OCI-LY7 (cell line): ENCODE measurements around the gene ATAD3A. TPM values are rescaled to one million over a fixed set of nuclear protein-coding genes. Genes with fewer than 3 reads are reported as not detected.
"Not testable (repeated sequence)": the region's sequence is repeated elsewhere in the genome, so short reads cannot be mapped to it uniquely, and the experiment has no call there.

Source experiments
- BruUV-seq: library from RNA; stranded (reverse); fragments of 400-500 nt; replicated peaks from 2 replicates; lab custom pipeline; 2021; lab: Mats Ljungman, UMichigan
- CTCF ChIA-PET: fragments of 300-600 bp; sonication (Branson Sonifier 250); formaldehyde crosslinking; loops from one replicate; lab custom pipeline; 2022; ENCODE audit warnings: antibody characterized with exemption; ENCODE audit not compliant: unreplicated experiment; lab: Charles Lee
- POLR2A ChIA-PET: fragments of 300-600 bp; sonication (Branson Sonifier 250); formaldehyde crosslinking; loops from one replicate; lab custom pipeline; 2022; ENCODE audit warnings: antibody characterized with exemption; lab: Charles Lee
- DNase-seq: peaks from one replicate; pipeline ENCODE4 v3.0.0-alpha.2; 2015; ENCODE audit warnings: low spot score
- H2AFZ ChIP-seq: fragments of 200-600 bp; sonication (generic), shearing (Covaris generic); 2 replicates; pipeline ENCODE4 v1.6.1; 2014; ENCODE audit warnings: mild to moderate bottlenecking, antibody characterized with exemption, low read length, moderate library complexity
- H3K27ac ChIP-seq: fragments of 200-600 bp; sonication (generic); 2 replicates; pipeline ENCODE4 v1.5.1; 2014; ENCODE audit warnings: mixed run types, low read depth, mild to moderate bottlenecking, moderate library complexity, low read length, inconsistent platforms; ENCODE audit not compliant: poor library complexity, severe bottlenecking
- H3K36me3 ChIP-seq: fragments of 200-600 bp; sonication (generic); 2 replicates; pipeline ENCODE4 v1.6.1; 2014; ENCODE audit warnings: mild to moderate bottlenecking, antibody characterized with exemption, low read length, moderate library complexity, mixed read lengths; ENCODE audit not compliant: insufficient read depth
- H3K4me1 ChIP-seq: fragments of 200-600 bp; sonication (generic); 2 replicates; pipeline ENCODE4 v1.5.1; 2014; ENCODE audit warnings: mild to moderate bottlenecking, low read length; ENCODE audit not compliant: insufficient read depth, poor library complexity, severe bottlenecking
- H3K4me2 ChIP-seq: fragments of 200-600 bp; sonication (generic); 2 replicates; pipeline ENCODE4 v1.6.1; 2014; ENCODE audit warnings: mild to moderate bottlenecking, low read length
- H3K4me3 ChIP-seq: fragments of 200-600 bp; sonication (generic); 2 replicates; pipeline ENCODE4 v1.5.1; 2014; ENCODE audit warnings: mild to moderate bottlenecking, low read depth, low read length; ENCODE audit not compliant: poor library complexity, severe bottlenecking
- H3K79me2 ChIP-seq: fragments of 200-600 bp; sonication (generic); 2 replicates; pipeline ENCODE4 v1.6.1; 2016; ENCODE audit warnings: low read depth, mild to moderate bottlenecking, low read length, moderate library complexity, mixed read lengths; ENCODE audit not compliant: insufficient read depth
- H3K9me2 ChIP-seq: fragments of 200-600 bp; sonication (generic); 2 replicates; pipeline ENCODE4 v1.6.1; 2016; ENCODE audit warnings: mild to moderate bottlenecking, low read length, mixed read lengths; ENCODE audit not compliant: insufficient read depth
- H3K9me3 ChIP-seq: fragments of 200-600 bp; sonication (generic); 2 replicates; pipeline ENCODE4 v1.6.1; 2014; ENCODE audit warnings: mild to moderate bottlenecking, mixed run types, low read length, mixed read lengths
- H4K20me1 ChIP-seq: fragments of 200-600 bp; sonication (generic); 2 replicates; pipeline ENCODE4 v1.6.1; 2014; ENCODE audit warnings: mild to moderate bottlenecking, antibody characterized with exemption, low read length, moderate library complexity, mixed read lengths; ENCODE audit not compliant: insufficient read depth
- EZH2phosphoT487 ChIP-seq: fragments of 200-600 bp; sonication (generic); IDR thresholded peaks from 2 replicates; pipeline ENCODE4 v1.6.1; 2018; ENCODE audit warnings: low read depth, borderline replicate concordance, mild to moderate bottlenecking, mixed run types, antibody characterized with exemption, low read length, moderate library complexity, mixed read lengths
- intact Hi-C: fragments of 100-400 bp; cut with micrococcal nuclease; formaldehyde crosslinking; loops from one replicate; pipeline ENCODE4 v1.10.0; 2022; ENCODE audit not compliant: unreplicated experiment
- total RNA-seq, 2 experiments: library from RNA; depleted of rRNA in 1 of 2; stranded (reverse); fragments of >200 nt in 1 of 2; shearing (Covaris generic) in 1 of 2; gene quantifications; 2 replicates each; pipeline ENCODE4 v1.2.3, GENCODE V29; 2014 to 2022
- TF ChIP-seq, protein P1 (sequence below): fragments of 200-600 bp; sonication (generic); conservative IDR thresholded peaks from 2 replicates; pipeline ENCODE4 v1.5.1; 2014; ENCODE audit warnings: mild to moderate bottlenecking, antibody characterized with exemption, low read length, moderate library complexity, mixed read lengths

ATAD3A gene
- total RNA-seq, 2 experiments from 2014 or later, result 81.9 to 88.6 TPM

DNA sequence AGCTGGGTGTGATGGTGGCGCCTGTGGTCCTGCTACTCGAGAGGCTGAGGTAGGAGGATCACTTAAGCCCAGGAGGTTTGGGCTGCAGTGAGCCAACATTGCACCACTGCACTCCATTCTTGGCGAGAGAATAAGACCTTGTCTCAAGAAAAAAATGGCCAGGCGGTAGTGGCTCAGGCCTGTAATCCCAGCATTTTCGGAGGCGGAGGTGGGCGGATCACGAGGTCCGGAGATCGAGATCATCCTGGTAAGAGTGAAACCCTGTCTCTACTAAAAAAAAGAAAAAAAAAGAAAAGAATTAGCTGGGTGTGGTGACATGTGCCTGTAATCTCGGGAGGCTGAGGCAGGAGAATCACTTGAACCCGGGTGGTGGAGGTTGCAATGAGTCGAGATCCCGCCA lies 29.1 kb upstream of the ATAD3A start:
- no peak for TF ChIP-seq EZH2phosphoT487
- TF ChIP-seq, protein P1, sequence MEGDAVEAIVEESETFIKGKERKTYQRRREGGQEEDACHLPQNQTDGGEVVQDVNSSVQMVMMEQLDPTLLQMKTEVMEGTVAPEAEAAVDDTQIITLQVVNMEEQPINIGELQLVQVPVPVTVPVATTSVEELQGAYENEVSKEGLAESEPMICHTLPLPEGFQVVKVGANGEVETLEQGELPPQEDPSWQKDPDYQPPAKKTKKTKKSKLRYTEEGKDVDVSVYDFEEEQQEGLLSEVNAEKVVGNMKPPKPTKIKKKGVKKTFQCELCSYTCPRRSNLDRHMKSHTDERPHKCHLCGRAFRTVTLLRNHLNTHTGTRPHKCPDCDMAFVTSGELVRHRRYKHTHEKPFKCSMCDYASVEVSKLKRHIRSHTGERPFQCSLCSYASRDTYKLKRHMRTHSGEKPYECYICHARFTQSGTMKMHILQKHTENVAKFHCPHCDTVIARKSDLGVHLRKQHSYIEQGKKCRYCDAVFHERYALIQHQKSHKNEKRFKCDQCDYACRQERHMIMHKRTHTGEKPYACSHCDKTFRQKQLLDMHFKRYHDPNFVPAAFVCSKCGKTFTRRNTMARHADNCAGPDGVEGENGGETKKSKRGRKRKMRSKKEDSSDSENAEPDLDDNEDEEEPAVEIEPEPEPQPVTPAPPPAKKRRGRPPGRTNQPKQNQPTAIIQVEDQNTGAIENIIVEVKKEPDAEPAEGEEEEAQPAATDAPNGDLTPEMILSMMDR, result no peak
- Histone ChIP-seq H2AFZ (no peak overlapping the region), H3K4me1 (no peaks in the 10 kb centered on the region), H3K36me3 (peaks cover 66% of the 10 kb centered on the region), H3K9me3 (no peaks in the 10 kb centered on the region), H3K27ac (no peak overlapping the region), H3K4me3 (no peak overlapping the region), H3K79me2 (no peaks in the 10 kb centered on the region), H3K4me2 (no peak overlapping the region), H4K20me1 (no peaks in the 10 kb centered on the region), H3K9me2 (no peaks in the 10 kb centered on the region)
- ChIA-PET CTCF (no interaction called here), POLR2A (no interaction called here)
- no TSS peak for BruUV-seq
- intact Hi-C loops, result no loop called here
- DNase-seq, result no peak

DNA sequence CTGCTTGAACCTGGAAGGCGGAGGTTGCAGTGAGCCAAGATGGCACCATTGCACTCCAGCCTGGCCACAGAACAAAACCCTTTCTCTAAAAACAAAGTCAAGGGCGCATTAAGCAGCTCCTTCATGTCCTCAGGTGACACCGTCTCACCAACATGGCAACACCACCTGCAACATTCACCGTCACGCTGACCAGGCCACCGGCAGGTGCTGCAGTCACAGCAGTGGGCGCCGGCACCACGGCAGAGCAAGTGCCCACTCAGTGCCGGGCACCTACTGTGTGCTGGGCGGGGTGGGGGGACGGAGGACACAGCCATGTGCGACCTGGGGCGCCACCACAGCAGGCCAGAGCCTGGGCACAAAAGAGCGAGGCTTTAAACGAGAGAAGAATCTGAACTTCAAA lies 28.2 kb upstream of the ATAD3A start:
- no peak overlapping the region for H2AFZ ChIP-seq
- no peaks in the 10 kb centered on the region for H4K20me1 ChIP-seq
- no peaks in the 10 kb centered on the region for H3K9me2 ChIP-seq
- H3K36me3 ChIP-seq, result peaks cover 69% of the 10 kb centered on the region
- CTCF ChIA-PET, result no interaction called here
- BruUV-seq, result TSS peak; percentile 55
- H3K27ac ChIP-seq, result no peak overlapping the region
- no peak for TF ChIP-seq EZH2phosphoT487
- TF ChIP-seq, protein P1, result no peak
- H3K4me2 ChIP-seq, result no peak overlapping the region
- no peaks in the 10 kb centered on the region for H3K4me1 ChIP-seq
- H3K79me2 ChIP-seq, result no peaks in the 10 kb centered on the region
- H3K4me3 ChIP-seq, result no peak overlapping the region
- H3K9me3 ChIP-seq, result no peaks in the 10 kb centered on the region
- DNase-seq, result no peak
- POLR2A ChIA-PET, result no interaction called here
- intact Hi-C loops, result no loop called here

DNA sequence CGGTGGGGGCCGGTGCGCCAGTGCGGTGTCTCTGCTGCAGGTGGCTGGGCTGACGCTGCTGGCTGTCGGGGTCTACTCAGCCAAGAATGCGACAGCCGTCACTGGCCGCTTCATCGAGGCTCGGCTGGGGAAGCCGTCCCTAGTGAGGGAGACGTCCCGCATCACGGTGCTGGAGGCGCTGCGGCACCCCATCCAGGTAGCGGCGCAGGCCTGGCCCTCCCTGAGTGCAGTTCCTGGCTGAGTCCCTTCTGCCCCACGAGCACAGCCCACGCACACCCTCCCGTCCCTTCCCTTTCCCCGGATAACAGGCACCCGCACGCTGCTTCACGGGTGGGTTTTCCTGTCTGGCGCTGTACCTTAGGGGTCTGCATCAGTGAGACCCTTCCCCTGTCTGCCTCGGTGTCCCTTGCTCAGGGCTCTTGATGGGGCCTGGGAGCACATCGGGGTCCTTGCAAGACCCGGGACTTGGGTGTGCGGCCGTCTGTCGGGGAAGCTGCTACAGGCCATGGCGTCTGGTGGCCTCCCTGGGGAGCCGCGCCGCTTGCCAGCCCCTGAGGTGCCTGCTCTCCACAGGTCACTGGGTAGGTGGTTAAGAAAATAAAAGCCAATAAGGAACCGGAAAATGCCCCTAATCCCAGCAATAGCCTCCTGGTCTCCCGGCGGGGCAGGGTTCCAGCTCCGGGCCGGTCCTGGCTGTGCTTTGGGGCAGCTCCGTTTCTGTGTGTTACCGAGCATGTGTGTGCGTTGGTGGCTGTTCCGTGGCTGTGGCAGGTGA lies 26.8 kb upstream of the ATAD3A start:
- BruUV-seq, H3K4me3 ChIP-seq, H3K9me3 ChIP-seq, DNase-seq, H3K4me1 ChIP-seq, H3K9me2 ChIP-seq, H2AFZ ChIP-seq, H3K4me2 ChIP-seq, H4K20me1 ChIP-seq, H3K27ac ChIP-seq, CTCF ChIA-PET, H3K79me2 ChIP-seq, intact Hi-C loops, POLR2A ChIA-PET: not testable (repeated sequence)
- H3K36me3 ChIP-seq, result peaks cover 71% of the 10 kb centered on the region

DNA sequence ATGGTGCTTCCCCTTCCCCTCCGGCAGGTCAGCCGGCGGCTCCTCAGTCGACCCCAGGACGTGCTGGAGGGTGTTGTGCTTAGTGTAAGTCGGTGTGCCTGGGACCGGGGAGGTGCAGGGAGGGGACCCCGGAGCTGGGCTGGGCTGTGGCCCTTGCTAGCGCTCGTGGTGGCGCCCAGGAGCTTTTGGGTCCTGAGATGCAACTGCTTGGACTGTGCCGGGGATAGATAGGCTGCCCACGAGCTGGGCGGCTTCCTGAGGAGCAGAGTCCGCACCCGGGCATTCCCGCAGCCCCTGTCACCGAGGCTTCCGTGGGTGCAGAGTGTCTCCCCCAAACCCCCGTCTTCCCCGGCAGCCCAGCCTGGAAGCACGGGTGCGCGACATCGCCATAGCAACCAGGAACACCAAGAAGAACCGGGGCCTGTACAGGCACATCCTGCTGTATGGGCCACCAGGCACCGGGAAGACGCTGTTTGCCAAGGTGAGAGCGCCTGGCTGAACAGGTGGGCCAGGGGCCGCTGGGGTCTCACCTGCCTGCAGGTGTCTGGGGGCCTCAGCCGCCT lies 26.1 kb upstream of the ATAD3A start:
- intact Hi-C loops, CTCF ChIA-PET, H3K4me3 ChIP-seq, H3K4me2 ChIP-seq, BruUV-seq, H2AFZ ChIP-seq, POLR2A ChIA-PET, H3K27ac ChIP-seq, H3K9me2 ChIP-seq, H3K4me1 ChIP-seq, H3K9me3 ChIP-seq, H4K20me1 ChIP-seq, DNase-seq, H3K79me2 ChIP-seq: not testable (repeated sequence)
- peaks cover 73% of the 10 kb centered on the region for H3K36me3 ChIP-seq
